GM23248 (cell line): Measurements from ENCODE around the gene ARGLU1.

Source experiments
- EZH2 ChIP-seq: fragments of 200-600 bp; sonication (generic); IDR thresholded peaks from 2 replicates; pipeline ENCODE4 v1.6.1; 2018; ENCODE audit warnings: antibody characterized with exemption, mild to moderate bottlenecking; ENCODE audit not compliant: insufficient read depth, poor library complexity, severe bottlenecking
- EZH2phosphoT487 ChIP-seq: fragments of 200-600 bp; sonication (generic); IDR thresholded peaks from 2 replicates; pipeline ENCODE4 v1.6.1; 2018; ENCODE audit warnings: antibody characterized with exemption, moderate library complexity, mild to moderate bottlenecking, low read depth; ENCODE audit not compliant: insufficient read depth

DNA sequence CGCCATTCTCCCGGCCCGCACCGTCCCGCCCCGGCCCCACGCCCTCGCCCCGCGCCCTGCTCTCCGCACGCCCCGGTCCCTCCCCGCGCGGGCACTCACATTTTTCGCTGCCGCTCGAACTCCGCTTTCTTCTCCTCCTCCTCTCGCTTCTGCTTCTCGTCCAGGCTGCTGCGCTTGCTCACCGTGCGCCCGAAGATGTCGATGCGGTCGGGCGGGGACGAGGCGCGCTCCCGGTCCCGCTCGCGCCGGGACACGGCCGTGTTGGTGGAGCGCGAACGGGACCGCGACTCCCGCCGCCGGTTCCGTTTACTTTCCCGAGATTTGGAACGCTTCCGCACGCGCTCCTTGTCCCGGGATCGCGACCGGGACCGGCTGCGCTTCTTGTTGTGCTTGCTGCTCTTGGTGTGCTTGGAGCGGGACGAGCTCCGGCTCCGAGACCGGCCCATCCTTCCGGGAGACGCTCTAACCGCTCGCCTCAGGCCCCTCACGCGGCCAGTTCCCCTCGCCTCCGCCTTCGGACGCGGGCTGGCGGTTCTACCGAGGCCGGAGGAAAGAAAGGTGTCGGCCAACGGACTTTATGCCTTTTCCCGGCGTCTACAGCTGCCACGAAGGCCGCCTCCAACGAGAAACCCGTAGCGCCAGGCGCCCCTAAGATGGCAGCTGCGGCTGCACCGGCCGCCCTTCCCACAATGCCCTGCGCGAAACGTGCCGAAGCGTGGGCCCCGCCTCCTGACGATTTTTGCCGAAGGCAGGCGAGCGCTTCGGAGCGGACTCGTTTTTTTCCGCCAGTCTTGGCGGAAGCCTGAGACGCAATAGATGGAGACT lies at the start of gene ARGLU1:
- no peak for TF ChIP-seq EZH2
- no peak for TF ChIP-seq EZH2phosphoT487
